Measurements from ENCODE around the gene GDPD5. TPM values are rescaled to one million over a fixed set of nuclear protein-coding genes. Genes with fewer than 3 reads are reported as not detected.

GDPD5 gene
- total and polyA plus RNA-seq, 2 donors (not counting 1 experiment from before 2014, with no cell fraction given) = 59.1 to 102 TPM

DNA sequence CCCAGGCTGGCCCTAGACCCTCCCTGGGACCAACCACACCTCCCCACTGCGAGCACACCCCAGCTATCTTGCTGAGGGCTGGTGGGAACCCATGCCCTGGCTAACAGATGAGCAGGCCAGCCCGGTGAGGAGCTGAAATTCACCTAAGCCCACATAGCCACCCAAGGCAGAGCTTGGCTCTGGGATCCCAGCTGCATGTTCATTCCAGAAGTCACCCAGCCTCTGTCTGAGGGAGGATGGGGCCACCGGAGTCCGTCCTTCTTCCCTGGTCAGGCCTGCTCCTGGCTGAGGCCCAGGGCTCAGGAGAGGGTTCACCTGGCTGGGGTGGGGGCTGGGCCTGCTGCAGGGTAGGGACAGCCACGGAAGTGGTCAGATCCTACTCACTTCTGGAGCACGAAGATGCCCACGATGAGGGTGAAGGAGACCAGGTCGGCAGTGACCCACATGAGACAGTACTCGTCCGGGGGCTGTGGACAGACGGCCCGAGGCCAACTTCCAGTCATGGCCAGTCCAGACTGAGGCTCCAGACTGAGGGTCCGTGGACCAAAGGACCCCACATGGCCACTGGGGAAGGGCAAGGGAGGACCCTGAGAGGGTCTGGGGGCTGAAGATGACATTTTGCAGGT lies 86.1 kb downstream of the GDPD5 start:
- Histone ChIP-seq H3K4me3 (ENCODE audit: control extremely low read depth in 1 of 5, extremely low read depth in 1 of 5, insufficient read depth in 1 of 5, low read depth in 2 of 5, low read length in 4 of 5) (no peak overlapping the region), H3K4me1 (ENCODE audit: control insufficient read depth in 2 of 2, insufficient read depth in 2 of 2, low read length in 2 of 2) (no peaks in the 10 kb centered on the region), H3K9ac (ENCODE audit: low read length) (no peak overlapping the region), H4K20me1 (ENCODE audit: control insufficient read depth, insufficient read depth, low read length, poor library complexity, severe bottlenecking) (no peaks in the 10 kb centered on the region), H3K4me2 (replicated peaks; ENCODE audit: low read depth, low read length, poor library complexity, severe bottlenecking) (no peak overlapping the region), H3K27ac (ENCODE audit: low read length in 2 of 2) (no peak overlapping the region), H3K9me3 (ENCODE audit: control extremely low read depth in 1 of 3, control insufficient read depth in 2 of 3, insufficient read depth in 1 of 3, low read length in 2 of 3) (no peaks in the 10 kb centered on the region), H3K79me2 (ENCODE audit: control insufficient read depth, insufficient read depth, low read length) (no peaks in the 10 kb centered on the region), H2AFZ (ENCODE audit: insufficient read depth, low read depth, low read length, poor library complexity, severe bottlenecking) (no peak overlapping the region), H3K36me3 (replicated peaks in 1 of 2; ENCODE audit: control extremely low read depth in 1 of 2, control insufficient read depth in 1 of 2, extremely low read depth in 1 of 2, insufficient read depth in 2 of 2, low read length in 1 of 2) (peaks cover 0 to 2% of the 10 kb centered on the region in 2 experiments), H3K27me3 (replicated peaks in 1 of 4; ENCODE audit: control extremely low read depth in 1 of 4, control insufficient read depth in 3 of 4, insufficient read depth in 4 of 4, low read length in 3 of 4) (peaks cover 0 to 4% (median under 1%) of the 10 kb centered on the region in 4 experiments)
- ATAC-seq (ENCODE audit: low read depth) (no peak), DNase-seq (no peak)
- CTCF ChIA-PET = interaction anchor here (1.1 to 7.7 kb wide), 2 partner anchors 9 to 92 kb away, joined by 3 to 284 read pairs; no protein-coding TSS in a partner anchor
- Mint-ChIP-seq H3K9me3 (ENCODE audit: insufficient read depth) (no peaks in the 10 kb centered on the region), H3K4me1 (no peaks in the 10 kb centered on the region), H3K4me3 (no peak overlapping the region), H3K27me3 (no peaks in the 10 kb centered on the region), H3K27ac (no peak overlapping the region)
- intact Hi-C loops (cut with micrococcal nuclease) = no loop called here
- POLR2A ChIA-PET = no interaction called here
- TF ChIP-seq EZH2 (IDR thresholded peaks at IDR 0.05; ENCODE audit: borderline replicate concordance, insufficient read depth, low read depth, low read length, poor library complexity, severe bottlenecking) = no peak
- no peak for TF ChIP-seq CTCF (IDR thresholded peaks at IDR 0.05)
- 91% methylated on average over 13 of the region's 13 CpGs for WGBS (ENCODE audit: insufficient coverage)

DNA sequence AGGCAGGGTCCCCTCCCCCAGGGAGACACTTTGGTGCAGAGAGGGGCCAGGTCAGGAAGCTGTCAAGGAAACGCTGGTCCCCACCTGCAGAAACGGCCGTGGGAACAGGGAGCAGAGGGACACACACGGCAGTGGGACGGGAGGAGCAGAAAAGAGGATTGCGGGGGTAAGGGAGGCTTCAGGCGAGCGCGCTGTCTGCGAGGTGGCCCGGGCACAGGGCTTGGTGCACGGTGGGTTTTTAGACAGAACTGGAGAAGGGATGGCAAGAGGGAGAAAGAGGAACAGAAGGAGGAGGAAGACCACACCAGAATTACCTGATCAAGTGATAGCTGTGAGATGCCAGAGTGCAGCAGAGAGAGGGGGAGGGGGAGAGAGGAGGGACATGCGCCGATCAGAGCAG lies 86.7 kb downstream of the GDPD5 start:
- H3K4me2 ChIP-seq (replicated peaks; ENCODE audit: low read depth, low read length, poor library complexity, severe bottlenecking) = no peak overlapping the region
- H3K4me1 ChIP-seq (ENCODE audit: control insufficient read depth in 2 of 2, insufficient read depth in 2 of 2, low read length in 2 of 2) = no peaks in the 10 kb centered on the region
- Mint-ChIP-seq H3K9me3 (ENCODE audit: insufficient read depth) (no peaks in the 10 kb centered on the region), H3K4me1 (no peaks in the 10 kb centered on the region), H3K27ac (no peak overlapping the region), H3K4me3 (no peak overlapping the region), H3K27me3 (no peaks in the 10 kb centered on the region)
- no peaks in the 10 kb centered on the region for H4K20me1 ChIP-seq (ENCODE audit: control insufficient read depth, insufficient read depth, low read length, poor library complexity, severe bottlenecking)
- TF ChIP-seq CTCF (IDR thresholded peaks at IDR 0.05) (no peak), EZH2 (IDR thresholded peaks at IDR 0.05; ENCODE audit: borderline replicate concordance, insufficient read depth, low read depth, low read length, poor library complexity, severe bottlenecking) (no peak)
- peaks cover 0 to 9% (median 0%) of the 10 kb centered on the region in 4 experiments for H3K27me3 ChIP-seq (replicated peaks in 1 of 4; ENCODE audit: control extremely low read depth in 1 of 4, control insufficient read depth in 3 of 4, insufficient read depth in 4 of 4, low read length in 3 of 4)
- no peak for DNase-seq
- H3K79me2 ChIP-seq (ENCODE audit: control insufficient read depth, insufficient read depth, low read length) = no peaks in the 10 kb centered on the region
- no peak overlapping the region for H2AFZ ChIP-seq (ENCODE audit: insufficient read depth, low read depth, low read length, poor library complexity, severe bottlenecking)
- ATAC-seq (ENCODE audit: low read depth) = no peak
- no peak overlapping the region for H3K27ac ChIP-seq (ENCODE audit: low read length in 2 of 2)
- no peak overlapping the region for H3K9ac ChIP-seq (ENCODE audit: low read length)
- peaks cover 0 to 2% of the 10 kb centered on the region in 2 experiments for H3K36me3 ChIP-seq (replicated peaks in 1 of 2; ENCODE audit: control extremely low read depth in 1 of 2, control insufficient read depth in 1 of 2, extremely low read depth in 1 of 2, insufficient read depth in 2 of 2, low read length in 1 of 2)
- H3K4me3 ChIP-seq (ENCODE audit: control extremely low read depth in 1 of 5, extremely low read depth in 1 of 5, insufficient read depth in 1 of 5, low read depth in 2 of 5, low read length in 4 of 5) = no peak overlapping the region
- 78% methylated on average over 12 of the region's 14 CpGs for WGBS (ENCODE audit: insufficient coverage)
- H3K9me3 ChIP-seq (ENCODE audit: control extremely low read depth in 1 of 3, control insufficient read depth in 2 of 3, insufficient read depth in 1 of 3, low read length in 2 of 3) = no peaks in the 10 kb centered on the region
- CTCF ChIA-PET = no interaction called here
- POLR2A ChIA-PET = no interaction called here
- intact Hi-C loops (cut with micrococcal nuclease) = no loop called here
